Panc1 (cell line): ENCODE measurements around the gene TSPAN2.

Experiments used
- POLR2AphosphoS5 ChIP-seq: IDR thresholded peaks from 2 replicates; pipeline ENCODE4 v1.6.1; 2012; ENCODE audit warnings: mild to moderate bottlenecking, low read depth, low read length, moderate library complexity
- TF ChIP-seq, protein P1 (sequence below): fragments of 450-650 bp; IDR thresholded peaks from 2 replicates; pipeline ENCODE4 v1.5.1; 2017; ENCODE audit warnings: mild to moderate bottlenecking
- TF ChIP-seq, protein P2 (sequence below), 2 experiments: IDR thresholded peaks; 2 replicates each; pipeline ENCODE4 v1.6.1; 2011 to 2012; ENCODE audit warnings: low read depth in 2 of 2, control low read depth in 1 of 2, low read length in 1 of 2, mild to moderate bottlenecking in 1 of 2, moderate library complexity in 1 of 2; ENCODE audit not compliant: insufficient read depth in 1 of 2

DNA sequence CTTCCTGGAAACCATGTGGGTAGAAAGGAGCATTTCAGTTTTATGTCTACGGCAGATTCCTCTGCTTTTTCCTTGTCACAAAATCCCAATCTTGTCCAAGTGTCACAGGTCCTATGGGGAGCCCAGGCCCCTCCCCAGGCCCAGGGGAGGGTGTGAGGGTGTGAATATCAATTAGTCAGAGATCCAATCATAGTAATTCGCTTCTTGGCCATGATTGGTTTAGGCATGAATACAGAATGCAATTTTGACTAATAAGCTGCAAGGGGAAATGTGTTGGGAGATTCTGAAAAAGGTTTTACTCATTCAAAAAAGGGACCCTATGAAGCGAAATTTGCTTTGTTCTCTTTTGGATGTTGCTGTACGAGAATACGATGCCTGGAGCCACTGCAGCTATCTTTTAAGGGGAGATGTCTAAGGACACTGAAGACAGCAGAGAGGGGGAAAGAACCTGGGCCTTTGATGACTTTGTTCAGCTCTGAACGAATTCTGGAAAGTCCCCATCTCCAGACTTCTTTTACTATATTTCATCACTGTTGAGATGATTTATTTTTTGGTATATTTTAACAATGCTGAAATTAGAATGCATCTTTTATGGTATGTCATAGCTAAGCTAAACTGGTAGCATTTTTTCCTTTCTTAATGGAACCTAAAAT, 18.2 kb downstream of the TSPAN2 start:
- TF ChIP-seq, protein P1, sequence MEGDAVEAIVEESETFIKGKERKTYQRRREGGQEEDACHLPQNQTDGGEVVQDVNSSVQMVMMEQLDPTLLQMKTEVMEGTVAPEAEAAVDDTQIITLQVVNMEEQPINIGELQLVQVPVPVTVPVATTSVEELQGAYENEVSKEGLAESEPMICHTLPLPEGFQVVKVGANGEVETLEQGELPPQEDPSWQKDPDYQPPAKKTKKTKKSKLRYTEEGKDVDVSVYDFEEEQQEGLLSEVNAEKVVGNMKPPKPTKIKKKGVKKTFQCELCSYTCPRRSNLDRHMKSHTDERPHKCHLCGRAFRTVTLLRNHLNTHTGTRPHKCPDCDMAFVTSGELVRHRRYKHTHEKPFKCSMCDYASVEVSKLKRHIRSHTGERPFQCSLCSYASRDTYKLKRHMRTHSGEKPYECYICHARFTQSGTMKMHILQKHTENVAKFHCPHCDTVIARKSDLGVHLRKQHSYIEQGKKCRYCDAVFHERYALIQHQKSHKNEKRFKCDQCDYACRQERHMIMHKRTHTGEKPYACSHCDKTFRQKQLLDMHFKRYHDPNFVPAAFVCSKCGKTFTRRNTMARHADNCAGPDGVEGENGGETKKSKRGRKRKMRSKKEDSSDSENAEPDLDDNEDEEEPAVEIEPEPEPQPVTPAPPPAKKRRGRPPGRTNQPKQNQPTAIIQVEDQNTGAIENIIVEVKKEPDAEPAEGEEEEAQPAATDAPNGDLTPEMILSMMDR, result no peak
- TF ChIP-seq POLR2AphosphoS5, result no peak
- TF ChIP-seq, protein P2, sequence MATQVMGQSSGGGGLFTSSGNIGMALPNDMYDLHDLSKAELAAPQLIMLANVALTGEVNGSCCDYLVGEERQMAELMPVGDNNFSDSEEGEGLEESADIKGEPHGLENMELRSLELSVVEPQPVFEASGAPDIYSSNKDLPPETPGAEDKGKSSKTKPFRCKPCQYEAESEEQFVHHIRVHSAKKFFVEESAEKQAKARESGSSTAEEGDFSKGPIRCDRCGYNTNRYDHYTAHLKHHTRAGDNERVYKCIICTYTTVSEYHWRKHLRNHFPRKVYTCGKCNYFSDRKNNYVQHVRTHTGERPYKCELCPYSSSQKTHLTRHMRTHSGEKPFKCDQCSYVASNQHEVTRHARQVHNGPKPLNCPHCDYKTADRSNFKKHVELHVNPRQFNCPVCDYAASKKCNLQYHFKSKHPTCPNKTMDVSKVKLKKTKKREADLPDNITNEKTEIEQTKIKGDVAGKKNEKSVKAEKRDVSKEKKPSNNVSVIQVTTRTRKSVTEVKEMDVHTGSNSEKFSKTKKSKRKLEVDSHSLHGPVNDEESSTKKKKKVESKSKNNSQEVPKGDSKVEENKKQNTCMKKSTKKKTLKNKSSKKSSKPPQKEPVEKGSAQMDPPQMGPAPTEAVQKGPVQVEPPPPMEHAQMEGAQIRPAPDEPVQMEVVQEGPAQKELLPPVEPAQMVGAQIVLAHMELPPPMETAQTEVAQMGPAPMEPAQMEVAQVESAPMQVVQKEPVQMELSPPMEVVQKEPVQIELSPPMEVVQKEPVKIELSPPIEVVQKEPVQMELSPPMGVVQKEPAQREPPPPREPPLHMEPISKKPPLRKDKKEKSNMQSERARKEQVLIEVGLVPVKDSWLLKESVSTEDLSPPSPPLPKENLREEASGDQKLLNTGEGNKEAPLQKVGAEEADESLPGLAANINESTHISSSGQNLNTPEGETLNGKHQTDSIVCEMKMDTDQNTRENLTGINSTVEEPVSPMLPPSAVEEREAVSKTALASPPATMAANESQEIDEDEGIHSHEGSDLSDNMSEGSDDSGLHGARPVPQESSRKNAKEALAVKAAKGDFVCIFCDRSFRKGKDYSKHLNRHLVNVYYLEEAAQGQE (IDR thresholded peaks at IDR 0.05; ENCODE audit: insufficient read depth in 1 of 2, low read depth in 2 of 2, low read length in 1 of 2), result no peak
